Measurements from ENCODE around the gene NCKIPSD.

Gene NCKIPSD

GRCh38 chr3:48678566-48679380 lies 6.9 kb downstream of the NCKIPSD start:
- DNase-seq (ENCODE audit: low spot score): no peak

GRCh38 chr3:48678056-48678455 lies 7.7 kb downstream of the NCKIPSD start:
- DNase-seq (ENCODE audit: low spot score): no peak

GRCh38 chr3:48674505-48674904 lies 11.2 kb downstream of the NCKIPSD start:
- no peak for DNase-seq (ENCODE audit: low spot score)

- DNase-seq (ENCODE audit: low spot score): no peak
Measured at GRCh38 chr3:48672522-48672921, 13.2 kb downstream of the NCKIPSD start.

GRCh38 chr3:48664929-48665328 lies 20.8 kb downstream of the NCKIPSD start:
- no peak for DNase-seq (ENCODE audit: low spot score)

GRCh38 chr3:48664313-48664644 lies 21.4 kb downstream of the NCKIPSD start:
- DNase-seq (ENCODE audit: low spot score): no peak

- peak; percentile 96 for DNase-seq (ENCODE audit: low spot score)
Measured at GRCh38 chr3:48663489-48664312, 22.0 kb downstream of the NCKIPSD start.

- peak; percentile 88 for DNase-seq (ENCODE audit: low spot score)
Measured at GRCh38 chr3:48662753-48663488, 22.8 kb downstream of the NCKIPSD start, which contains the start of gene CELSR3. CELSR3 (minus strand) TSS chr3:48662886; CDS start chr3:48662634, 252 bp downstream.

- no peak for DNase-seq (ENCODE audit: low spot score)
Measured at GRCh38 chr3:48662145-48662752, 23.5 kb downstream of the NCKIPSD start.

GRCh38 chr3:48661501-48662144 lies 24.1 kb downstream of the NCKIPSD start:
- DNase-seq (ENCODE audit: low spot score): peak; percentile 53

GRCh38 chr3:48660800-48661400 lies 24.8 kb downstream of the NCKIPSD start:
- no peak for DNase-seq (ENCODE audit: low spot score)

- DNase-seq (ENCODE audit: low spot score): no peak
Measured at GRCh38 chr3:48656841-48657281, 28.9 kb downstream of the NCKIPSD start.

GRCh38 chr3:48656061-48656840 lies 29.5 kb downstream of the NCKIPSD start:
- no peak for DNase-seq (ENCODE audit: low spot score)

- no peak for DNase-seq (ENCODE audit: low spot score)
Measured at GRCh38 chr3:48655606-48656005, 30.1 kb downstream of the NCKIPSD start.

GRCh38 chr3:48655063-48655462 lies 30.7 kb downstream of the NCKIPSD start:
- DNase-seq (ENCODE audit: low spot score): no peak

GRCh38 chr3:48652923-48653715 lies 32.6 kb downstream of the NCKIPSD start:
- no peak for DNase-seq (ENCODE audit: low spot score)

GRCh38 chr3:48651771-48652170 lies 33.9 kb downstream of the NCKIPSD start:
- DNase-seq (ENCODE audit: low spot score): no peak

- DNase-seq (ENCODE audit: low spot score): no peak
Measured at GRCh38 chr3:48650723-48651122, 35.0 kb downstream of the NCKIPSD start.

GRCh38 chr3:48648188-48648850 lies 37.4 kb downstream of the NCKIPSD start:
- no peak for DNase-seq (ENCODE audit: low spot score)
